Mesenchymal stem cell (in vitro differentiated cells and primary cell): ENCODE results near the gene TMUB1.

Experiments used
- DNase-seq: peaks from one replicate; pipeline ENCODE4 v3.0.0-alpha.2; 2013
- H2AFZ ChIP-seq: one replicate; pipeline ENCODE4 v1.6.1; 2013; ENCODE audit warnings: low read depth, mild to moderate bottlenecking, control low read depth, inconsistent platforms, low read length, moderate library complexity
- H2AK5ac ChIP-seq: 2 replicates; pipeline ENCODE4 v1.6.1; 2013; ENCODE audit warnings: low read length, moderate library complexity, mild to moderate bottlenecking, inconsistent platforms; ENCODE audit not compliant: severe bottlenecking
- H2BK120ac ChIP-seq: one replicate; pipeline ENCODE4 v1.6.1; 2013; ENCODE audit warnings: low read depth, mild to moderate bottlenecking, inconsistent platforms, low read length, moderate library complexity
- H2BK12ac ChIP-seq, 2 experiments: one replicate each; pipeline ENCODE4 v1.6.1; 2013; ENCODE audit warnings: inconsistent platforms in 2 of 2, low read length in 2 of 2, mild to moderate bottlenecking in 2 of 2, moderate library complexity in 2 of 2, control low read depth in 1 of 2
- H2BK15ac ChIP-seq: one replicate; pipeline ENCODE4 v1.6.1; 2013; ENCODE audit warnings: mild to moderate bottlenecking, low read depth, inconsistent platforms; ENCODE audit not compliant: poor library complexity, severe bottlenecking
- H2BK5ac ChIP-seq: 2 replicates; pipeline ENCODE4 v1.6.1; 2013; ENCODE audit warnings: low read depth, mild to moderate bottlenecking, low read length, control low read depth, inconsistent platforms; ENCODE audit not compliant: poor library complexity, severe bottlenecking
- H3K14ac ChIP-seq, 2 experiments: one replicate each; pipeline ENCODE4 v1.6.1; 2013; ENCODE audit warnings: inconsistent platforms in 2 of 2, low read length in 2 of 2, control low read depth in 1 of 2, mild to moderate bottlenecking in 1 of 2, moderate library complexity in 1 of 2
- H3K18ac ChIP-seq, 2 experiments: one replicate each; pipeline ENCODE4 v1.6.1; 2013; ENCODE audit warnings: inconsistent platforms in 2 of 2, low read length in 2 of 2, control low read depth in 1 of 2, low read depth in 1 of 2, mild to moderate bottlenecking in 1 of 2
- H3K23ac ChIP-seq, 2 experiments: one replicate each; pipeline ENCODE4 v1.6.1; 2013; ENCODE audit warnings: inconsistent platforms in 2 of 2, low read length in 2 of 2, mild to moderate bottlenecking in 2 of 2, moderate library complexity in 2 of 2, control low read depth in 1 of 2
- H3K27ac ChIP-seq: 2 replicates; pipeline ENCODE4 v1.5.1; 2013; ENCODE audit warnings: mild to moderate bottlenecking, moderate library complexity, low read length, control low read depth, inconsistent platforms; ENCODE audit not compliant: poor library complexity, severe bottlenecking
- H3K27me3 ChIP-seq, 2 experiments: 2 replicates each; pipeline versions ENCODE4 v1.6.1 to v1.7.0; 2013; ENCODE audit warnings: low read length in 2 of 2, mild to moderate bottlenecking in 2 of 2, moderate library complexity in 2 of 2, control low read depth in 1 of 2, inconsistent platforms in 1 of 2; ENCODE audit not compliant: control insufficient read depth in 1 of 2, insufficient read depth in 1 of 2
- H3K36me3 ChIP-seq, 2 experiments: 2 replicates each; pipeline versions ENCODE4 v1.6.1 to v1.7.0; 2013; ENCODE audit warnings: low read length in 2 of 2, control low read depth in 1 of 2, inconsistent platforms in 1 of 2, low read depth in 1 of 2, mild to moderate bottlenecking in 1 of 2; ENCODE audit not compliant: insufficient read depth in 2 of 2, control insufficient read depth in 1 of 2
- H3K4ac ChIP-seq, 2 experiments: one replicate each; pipeline ENCODE4 v1.6.1; 2013; ENCODE audit warnings: inconsistent platforms in 2 of 2, low read length in 2 of 2, mild to moderate bottlenecking in 2 of 2, moderate library complexity in 2 of 2, control low read depth in 1 of 2, low read depth in 1 of 2
- H3K4me1 ChIP-seq: 2 replicates; pipeline ENCODE4 v1.6.1; 2013; ENCODE audit warnings: low read depth, low read length, control low read depth; ENCODE audit not compliant: control insufficient read depth, insufficient read depth
- H3K4me2 ChIP-seq: 2 replicates; pipeline ENCODE4 v1.6.1; 2013; ENCODE audit warnings: low read length, mild to moderate bottlenecking, inconsistent platforms; ENCODE audit not compliant: poor library complexity, severe bottlenecking
- H3K4me3 ChIP-seq, 2 experiments: 2 replicates each; pipeline versions ENCODE4 v1.5.1 to v1.7.0; 2013; ENCODE audit warnings: low read length in 2 of 2, mild to moderate bottlenecking in 2 of 2, control low read depth in 1 of 2, low read depth in 1 of 2; ENCODE audit not compliant: insufficient read depth in 1 of 2
- H3K79me1 ChIP-seq: replicated peaks from 2 replicates; pipeline ENCODE4 v1.6.1; 2013; ENCODE audit warnings: mild to moderate bottlenecking, control low read depth, low read length, inconsistent platforms; ENCODE audit not compliant: poor library complexity, severe bottlenecking
- H3K9ac ChIP-seq: 2 replicates; pipeline ENCODE4 v1.7.0; 2013; ENCODE audit warnings: mild to moderate bottlenecking, low read length, moderate library complexity
- H3K9me3 ChIP-seq: 2 replicates; pipeline ENCODE4 v1.7.0; 2013; ENCODE audit warnings: mild to moderate bottlenecking, low read length; ENCODE audit not compliant: control insufficient read depth
- H4K8ac ChIP-seq: one replicate; pipeline ENCODE4 v1.6.1; 2013; ENCODE audit warnings: inconsistent platforms, mild to moderate bottlenecking, low read length, moderate library complexity
- H4K91ac ChIP-seq: one replicate; pipeline ENCODE4 v1.6.1; 2013; ENCODE audit warnings: mild to moderate bottlenecking, low read length, inconsistent platforms
- WGBS: methylation state at CpG from one replicate; pipeline ENCODE4 v1.1.7; 2013; ENCODE audit warnings: mixed read lengths; 5-methylcytosine and 5-hydroxymethylcytosine counted together

TMUB1 gene

DNA sequence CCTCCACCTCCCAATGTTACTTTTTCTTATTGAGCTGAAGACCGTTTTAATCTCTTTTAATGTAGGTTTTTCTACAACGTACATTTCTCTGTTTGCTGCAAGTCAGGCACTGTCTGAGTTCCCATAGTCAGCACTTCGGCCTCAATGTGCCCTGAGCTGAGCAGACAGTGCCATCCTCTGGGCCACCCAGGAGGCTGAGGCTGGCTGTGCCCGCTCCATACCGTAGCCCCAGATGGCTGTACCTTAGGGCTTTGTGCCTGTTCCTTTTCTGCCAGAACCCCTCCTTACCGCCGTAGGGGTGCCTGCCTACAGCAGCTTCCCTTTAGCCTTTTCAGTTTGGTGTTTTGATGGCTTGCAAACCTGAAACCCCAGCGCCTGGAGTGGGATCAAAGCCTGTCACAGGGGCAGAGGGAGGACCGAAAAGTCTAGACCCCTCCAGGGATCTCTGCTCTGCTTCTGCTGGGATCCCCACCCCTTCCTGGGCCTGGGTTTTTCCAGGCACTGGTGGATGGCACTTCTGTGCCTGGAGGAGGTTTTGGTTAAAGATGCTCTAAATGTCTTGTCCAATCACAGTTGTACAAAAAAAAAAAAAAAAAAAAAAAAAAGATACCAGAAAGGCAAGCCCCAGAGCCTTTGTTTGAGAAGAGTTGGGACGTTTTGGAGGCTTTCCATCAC lies 12.0 kb upstream of the TMUB1 start:
- H3K36me3 ChIP-seq: peaks cover 5 to 29% of the 10 kb centered on the region in 2 experiments
- H3K9me3 ChIP-seq: no peaks in the 10 kb centered on the region
- no peak overlapping the region for H2BK5ac ChIP-seq
- no peak for DNase-seq
- WGBS: 91% methylated on average over 9 of the region's 10 CpGs
- H3K23ac ChIP-seq: no peak overlapping the region
- H3K4me3 ChIP-seq: no peak overlapping the region
- peak overlapping the region; percentile 13 for H3K9ac ChIP-seq
- H3K79me1 ChIP-seq: peaks cover 12% of the 10 kb centered on the region
- no peak overlapping the region for H2BK12ac ChIP-seq
- no peak overlapping the region for H3K14ac ChIP-seq
- no peak overlapping the region for H4K91ac ChIP-seq
- no peak overlapping the region for H2AK5ac ChIP-seq
- no peak overlapping the region for H2BK120ac ChIP-seq
- H3K18ac ChIP-seq: no peak overlapping the region
- H2BK15ac ChIP-seq: no peak overlapping the region
- H3K4ac ChIP-seq: no peak overlapping the region
- H3K27me3 ChIP-seq: no peaks in the 10 kb centered on the region
- no peak overlapping the region for H2AFZ ChIP-seq
- H3K27ac ChIP-seq: no peak overlapping the region
- H3K4me1 ChIP-seq: peaks cover 32% of the 10 kb centered on the region
- H4K8ac ChIP-seq: no peak overlapping the region
- no peak overlapping the region for H3K4me2 ChIP-seq

DNA sequence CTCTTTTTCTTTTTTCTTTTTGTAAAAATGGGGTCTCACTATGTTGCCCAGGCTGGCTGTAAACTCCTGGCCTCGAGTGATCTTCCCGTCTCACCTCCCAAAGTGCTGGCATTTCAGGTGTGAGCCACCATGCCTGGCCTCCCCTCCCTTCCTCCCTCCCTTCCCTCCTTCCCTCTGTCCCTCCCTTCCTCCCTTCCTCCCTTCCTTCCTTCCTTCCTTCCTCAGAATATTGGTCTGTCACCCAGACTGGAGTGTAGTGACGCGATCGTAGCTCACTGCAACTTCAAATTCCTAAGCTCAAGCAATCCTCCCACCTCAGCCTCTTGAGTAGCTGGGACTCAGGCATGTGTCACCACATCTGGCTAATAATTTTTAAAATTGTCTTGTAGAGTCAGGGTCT lies 11.4 kb upstream of the TMUB1 start:
- no peak overlapping the region for H2AFZ ChIP-seq
- no peaks in the 10 kb centered on the region for H3K9me3 ChIP-seq
- no peak overlapping the region for H3K18ac ChIP-seq
- H3K27me3 ChIP-seq: no peaks in the 10 kb centered on the region
- H3K4me1 ChIP-seq: peaks cover 32% of the 10 kb centered on the region
- H2BK15ac ChIP-seq: no peak overlapping the region
- peak overlapping the region; percentile 13 for H3K9ac ChIP-seq
- no peak overlapping the region for H3K14ac ChIP-seq
- no peak overlapping the region for H3K23ac ChIP-seq
- H3K27ac ChIP-seq: no peak overlapping the region
- H3K79me1 ChIP-seq: peaks cover 6% of the 10 kb centered on the region
- H3K4me2 ChIP-seq: no peak overlapping the region
- no peak overlapping the region for H3K4ac ChIP-seq
- no peak overlapping the region for H4K91ac ChIP-seq
- H3K36me3 ChIP-seq: peaks cover 5 to 23% of the 10 kb centered on the region in 2 experiments
- peak; percentile 32 for DNase-seq
- H3K4me3 ChIP-seq: no peak overlapping the region
- no peak overlapping the region for H4K8ac ChIP-seq
- no peak overlapping the region for H2BK5ac ChIP-seq
- no peak overlapping the region for H2AK5ac ChIP-seq
- H2BK12ac ChIP-seq: no peak overlapping the region
- 71% methylated on average over 5 of the region's 5 CpGs for WGBS
- H2BK120ac ChIP-seq: no peak overlapping the region

DNA sequence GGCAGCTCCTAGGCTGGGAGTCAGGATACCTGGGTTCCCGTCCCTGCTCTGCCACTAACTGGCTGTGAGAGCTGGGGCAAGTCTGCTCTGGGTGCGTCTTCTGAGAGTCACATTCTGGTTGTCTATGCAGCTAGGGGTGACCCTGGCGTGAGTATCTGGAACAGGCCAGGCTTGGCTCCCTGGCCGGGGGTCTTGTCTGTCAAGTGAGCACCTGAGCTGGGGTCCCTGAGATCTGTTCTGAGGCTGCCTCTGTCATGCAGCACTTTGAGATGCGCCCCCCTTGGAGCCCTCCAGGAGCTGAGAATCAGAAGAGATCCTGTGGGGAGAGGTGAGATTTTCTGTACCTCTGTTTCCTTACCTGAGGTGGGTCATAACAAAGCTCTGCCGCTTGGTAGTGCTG lies 10.5 kb upstream of the TMUB1 start:
- Histone ChIP-seq H3K79me1 (peaks cover 6% of the 10 kb centered on the region), H3K9me3 (no peaks in the 10 kb centered on the region), H3K36me3 (peaks cover 5 to 23% of the 10 kb centered on the region in 2 experiments), H2BK15ac (no peak overlapping the region), H3K4me1 (peaks cover 36% of the 10 kb centered on the region), H4K91ac (no peak overlapping the region), H3K27ac (no peak overlapping the region), H3K9ac (peak overlapping the region; percentile 26), H4K8ac (no peak overlapping the region), H3K27me3 (no peaks in the 10 kb centered on the region), H2AK5ac (no peak overlapping the region), H2BK12ac (no peak overlapping the region), H3K23ac (no peak overlapping the region), H3K4me3 (no peak overlapping the region), H2BK5ac (no peak overlapping the region), H2AFZ (no peak overlapping the region), H3K18ac (no peak overlapping the region), H3K14ac (no peak overlapping the region), H2BK120ac (no peak overlapping the region), H3K4me2 (no peak overlapping the region), H3K4ac (no peak overlapping the region)
- 97% methylated on average over 6 of the region's 6 CpGs for WGBS
- DNase-seq: no peak

DNA sequence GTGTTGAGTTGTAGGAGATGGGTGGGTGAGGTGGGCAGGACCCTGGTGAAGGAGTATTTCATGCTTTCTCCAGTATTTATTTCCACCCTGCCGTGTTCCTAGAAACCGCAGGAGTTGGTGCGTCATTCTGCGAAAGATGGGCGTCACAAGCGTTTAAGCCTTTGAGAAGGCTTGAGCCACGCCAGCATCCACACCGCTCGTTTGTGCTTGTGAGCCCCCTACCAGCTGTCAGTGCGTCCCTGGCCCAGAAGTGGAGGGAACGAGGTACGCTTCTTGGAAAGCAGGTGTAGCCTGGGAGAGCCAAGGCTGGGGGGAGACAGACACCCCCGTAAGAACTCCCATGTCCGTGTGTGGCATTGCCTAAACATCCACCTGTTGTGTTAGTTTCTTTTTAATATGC lies 8.7 kb upstream of the TMUB1 start:
- Histone ChIP-seq H4K91ac (no peak overlapping the region), H3K27me3 (no peaks in the 10 kb centered on the region), H3K4me3 (no peak overlapping the region), H3K4ac (no peak overlapping the region), H3K9ac (no peak overlapping the region), H2BK120ac (no peak overlapping the region), H3K9me3 (no peaks in the 10 kb centered on the region), H3K27ac (no peak overlapping the region), H3K4me1 (peaks cover 40% of the 10 kb centered on the region), H2BK5ac (no peak overlapping the region), H3K18ac (no peak overlapping the region), H2AK5ac (no peak overlapping the region), H2BK12ac (no peak overlapping the region), H2AFZ (no peak overlapping the region), H3K23ac (no peak overlapping the region), H3K14ac (no peak overlapping the region), H2BK15ac (no peak overlapping the region), H3K79me1 (peaks cover 5% of the 10 kb centered on the region), H3K4me2 (no peak overlapping the region), H3K36me3 (peaks cover 5 to 18% of the 10 kb centered on the region in 2 experiments), H4K8ac (no peak overlapping the region)
- WGBS: 98% methylated on average over 13 of the region's 14 CpGs
- no peak for DNase-seq
